OCI-LY1 (cell line): ENCODE measurements around the gene EEFSEC.

Source experiments
- H2AFZ ChIP-seq: fragments of 200-600 bp; sonication (generic), shearing (Covaris generic); 2 replicates; pipeline ENCODE4 v1.6.0; 2014; ENCODE audit warnings: antibody characterized with exemption, mild to moderate bottlenecking, low read length
- H3F3A ChIP-seq: fragments of 200-600 bp; sonication (generic), shearing (Covaris generic); 2 replicates; pipeline ENCODE4 v1.6.0; 2014; ENCODE audit warnings: mild to moderate bottlenecking, antibody characterized with exemption, low read length, moderate library complexity; ENCODE audit not compliant: insufficient read depth
- H3K27ac ChIP-seq: fragments of 200-600 bp; sonication (generic); 2 replicates; pipeline ENCODE4 v1.5.1; 2014; ENCODE audit warnings: low read length, mixed run types, mild to moderate bottlenecking, low read depth; ENCODE audit not compliant: poor library complexity, severe bottlenecking
- H3K27me3 ChIP-seq: fragments of 200-600 bp; sonication (generic); 2 replicates; pipeline ENCODE4 v1.6.0; 2014; ENCODE audit warnings: antibody characterized with exemption, mild to moderate bottlenecking, low read length, moderate library complexity; ENCODE audit not compliant: insufficient read depth
- H3K36me3 ChIP-seq: fragments of 200-600 bp; sonication (generic); 2 replicates; pipeline ENCODE4 v1.6.1; 2014; ENCODE audit warnings: mild to moderate bottlenecking, antibody characterized with exemption, low read length, moderate library complexity, mixed read lengths; ENCODE audit not compliant: insufficient read depth
- H3K4me1 ChIP-seq: fragments of 200-600 bp; sonication (generic); 2 replicates; pipeline ENCODE4 v1.5.1; 2014; ENCODE audit warnings: mild to moderate bottlenecking, low read length, moderate library complexity; ENCODE audit not compliant: insufficient read depth, severe bottlenecking
- H3K4me2 ChIP-seq: fragments of 200-600 bp; sonication (generic), shearing (Covaris generic); 2 replicates; pipeline ENCODE4 v1.6.1; 2014; ENCODE audit warnings: low read length
- H3K4me3 ChIP-seq: fragments of 200-600 bp; sonication (generic); 2 replicates; pipeline ENCODE4 v1.5.1; 2014; ENCODE audit warnings: low read length, low read depth, mild to moderate bottlenecking, mixed read lengths; ENCODE audit not compliant: poor library complexity, severe bottlenecking
- H3K79me2 ChIP-seq: fragments of 200-600 bp; shearing (Covaris generic); 2 replicates; pipeline ENCODE4 v1.6.1; 2016; ENCODE audit warnings: mixed run types, low read length, mixed read lengths; ENCODE audit not compliant: insufficient read depth
- H3K9ac ChIP-seq: fragments of 200-600 bp; sonication (generic), shearing (Covaris generic); 2 replicates; pipeline ENCODE4 v1.6.1; 2014; ENCODE audit warnings: mild to moderate bottlenecking, low read length, mixed read lengths
- H3K9me2 ChIP-seq: fragments of 200-600 bp; sonication (generic), shearing (Covaris generic); 2 replicates; pipeline ENCODE4 v1.6.1; 2014; ENCODE audit warnings: low read depth, mild to moderate bottlenecking, low read length, mixed read lengths
- H3K9me3 ChIP-seq: fragments of 200-600 bp; shearing (Covaris generic); 2 replicates; pipeline ENCODE4 v1.6.1; 2014; ENCODE audit warnings: low read length, mixed read lengths
- H4K20me1 ChIP-seq: fragments of 200-600 bp; sonication (generic), shearing (Covaris generic); 2 replicates; pipeline ENCODE4 v1.6.0; 2016; ENCODE audit warnings: mild to moderate bottlenecking, low read length; ENCODE audit not compliant: insufficient read depth
- EZH2 ChIP-seq: fragments of 200-600 bp; sonication (generic), shearing (Covaris generic); IDR thresholded peaks from 2 replicates; pipeline ENCODE4 v1.8.0; 2017; ENCODE audit warnings: borderline replicate concordance, mixed run types, mild to moderate bottlenecking, antibody characterized with exemption, low read length, moderate library complexity, mixed read lengths
- TF ChIP-seq, protein P1 (sequence below): fragments of 200-600 bp; sonication (generic), shearing (Covaris generic); IDR thresholded peaks from 2 replicates; pipeline ENCODE4 v1.5.1; 2017; ENCODE audit warnings: mild to moderate bottlenecking, antibody characterized with exemption, low read length, moderate library complexity, mixed read lengths

EEFSEC gene

GRCh38 chr3:128278130-128278529 is 124.8 kb downstream of the EEFSEC start:
- no peaks in the 10 kb centered on the region for H4K20me1 ChIP-seq
- H3K4me3 ChIP-seq = no peak overlapping the region
- TF ChIP-seq EZH2 = no peak
- TF ChIP-seq, protein P1, sequence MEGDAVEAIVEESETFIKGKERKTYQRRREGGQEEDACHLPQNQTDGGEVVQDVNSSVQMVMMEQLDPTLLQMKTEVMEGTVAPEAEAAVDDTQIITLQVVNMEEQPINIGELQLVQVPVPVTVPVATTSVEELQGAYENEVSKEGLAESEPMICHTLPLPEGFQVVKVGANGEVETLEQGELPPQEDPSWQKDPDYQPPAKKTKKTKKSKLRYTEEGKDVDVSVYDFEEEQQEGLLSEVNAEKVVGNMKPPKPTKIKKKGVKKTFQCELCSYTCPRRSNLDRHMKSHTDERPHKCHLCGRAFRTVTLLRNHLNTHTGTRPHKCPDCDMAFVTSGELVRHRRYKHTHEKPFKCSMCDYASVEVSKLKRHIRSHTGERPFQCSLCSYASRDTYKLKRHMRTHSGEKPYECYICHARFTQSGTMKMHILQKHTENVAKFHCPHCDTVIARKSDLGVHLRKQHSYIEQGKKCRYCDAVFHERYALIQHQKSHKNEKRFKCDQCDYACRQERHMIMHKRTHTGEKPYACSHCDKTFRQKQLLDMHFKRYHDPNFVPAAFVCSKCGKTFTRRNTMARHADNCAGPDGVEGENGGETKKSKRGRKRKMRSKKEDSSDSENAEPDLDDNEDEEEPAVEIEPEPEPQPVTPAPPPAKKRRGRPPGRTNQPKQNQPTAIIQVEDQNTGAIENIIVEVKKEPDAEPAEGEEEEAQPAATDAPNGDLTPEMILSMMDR = no peak
- no peaks in the 10 kb centered on the region for H3K79me2 ChIP-seq
- H3K4me2 ChIP-seq = no peak overlapping the region
- no peak overlapping the region for H3K9ac ChIP-seq
- no peaks in the 10 kb centered on the region for H3F3A ChIP-seq
- no peaks in the 10 kb centered on the region for H3K4me1 ChIP-seq
- no peaks in the 10 kb centered on the region for H3K27me3 ChIP-seq
- no peaks in the 10 kb centered on the region for H3K9me2 ChIP-seq
- no peaks in the 10 kb centered on the region for H3K9me3 ChIP-seq
- H3K36me3 ChIP-seq = no peaks in the 10 kb centered on the region; the same call in 1 of the 2 replicates
- H2AFZ ChIP-seq = no peak overlapping the region
- H3K27ac ChIP-seq = no peak overlapping the region

DNA sequence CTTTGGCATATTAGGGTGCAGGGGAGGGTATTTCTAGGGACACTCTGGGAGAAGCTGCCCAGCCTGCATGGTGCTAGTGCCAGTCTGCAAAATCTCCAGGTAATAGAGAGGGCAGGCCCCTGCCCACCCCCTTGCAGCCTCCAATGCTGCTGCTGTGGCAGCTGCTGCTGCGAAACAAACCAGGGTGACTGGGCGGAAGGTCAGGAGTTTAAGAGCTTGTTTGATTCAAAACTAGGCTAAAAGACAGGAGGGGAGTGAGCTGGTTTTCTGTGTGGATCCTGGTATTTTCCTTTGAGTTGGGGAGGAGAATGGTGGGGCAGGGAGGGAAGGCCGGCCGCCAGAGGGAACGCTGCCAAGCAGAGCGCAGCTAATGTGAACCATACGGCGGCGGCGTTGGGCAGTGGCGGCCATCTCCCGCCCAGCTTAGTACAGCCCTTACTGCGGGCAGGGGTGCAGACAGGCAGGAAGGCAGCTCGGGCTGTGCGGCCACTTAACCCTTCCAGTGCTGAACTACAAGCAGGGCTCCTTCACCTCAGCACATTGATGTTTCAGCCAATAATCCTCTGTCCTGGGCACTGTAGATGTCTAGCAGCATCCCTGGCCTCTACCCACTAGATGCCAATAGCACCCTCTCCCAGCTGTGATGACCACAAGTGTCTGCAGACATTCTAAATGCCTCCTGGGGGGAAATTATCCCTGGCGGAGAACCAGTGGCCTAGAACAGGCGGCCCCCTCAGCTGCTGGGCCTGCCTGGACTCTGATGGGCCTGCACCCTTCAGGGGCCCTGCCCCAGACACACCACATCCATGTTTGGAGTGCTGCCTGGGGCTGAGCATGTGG is 125.7 kb downstream of the EEFSEC start:
- Histone ChIP-seq H2AFZ (no peak overlapping the region), H3K4me1 (no peaks in the 10 kb centered on the region)

DNA sequence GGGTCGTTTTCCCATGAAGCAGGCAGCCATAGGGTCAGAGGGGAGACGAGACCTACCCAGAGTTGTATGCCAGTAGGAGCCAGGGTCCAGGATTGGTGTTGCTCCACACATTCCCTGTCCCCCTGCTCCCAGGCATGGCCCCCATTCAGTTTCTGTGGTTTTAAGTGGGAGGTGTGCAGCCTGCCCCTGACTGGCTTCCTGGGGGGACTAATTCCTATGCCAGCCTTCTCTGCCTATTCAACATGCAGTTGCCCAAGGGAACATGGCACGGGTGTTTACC is 126.3 kb downstream of the EEFSEC start:
- Histone ChIP-seq H3K4me3 (no peak overlapping the region), H3K79me2 (no peaks in the 10 kb centered on the region), H3K4me1 (no peaks in the 10 kb centered on the region), H2AFZ (no peak overlapping the region), H3K9me3 (no peaks in the 10 kb centered on the region), H3F3A (no peaks in the 10 kb centered on the region), H3K4me2 (no peak overlapping the region), H3K27ac (no peak overlapping the region), H3K27me3 (no peaks in the 10 kb centered on the region), H3K36me3 (no peaks in the 10 kb centered on the region; the same call in 1 of the 2 replicates), H4K20me1 (no peaks in the 10 kb centered on the region), H3K9ac (no peak overlapping the region), H3K9me2 (no peaks in the 10 kb centered on the region)
- TF ChIP-seq, protein P1 = no peak
- no peak for TF ChIP-seq EZH2

More for the DNA sequence above, 125.7 kb downstream of the EEFSEC start:
- H4K20me1 ChIP-seq = no peaks in the 10 kb centered on the region
- no peaks in the 10 kb centered on the region for H3K9me3 ChIP-seq
- H3K9ac ChIP-seq = no peak overlapping the region
- no peaks in the 10 kb centered on the region; the same call in 1 of the 2 replicates for H3K36me3 ChIP-seq
- H3K9me2 ChIP-seq = no peaks in the 10 kb centered on the region
- H3F3A ChIP-seq = no peaks in the 10 kb centered on the region
- TF ChIP-seq, protein P1 = no peak
- TF ChIP-seq EZH2 = no peak
- H3K4me3 ChIP-seq = no peak overlapping the region
- no peaks in the 10 kb centered on the region for H3K27me3 ChIP-seq
- no peak overlapping the region for H3K4me2 ChIP-seq
- H3K79me2 ChIP-seq = no peaks in the 10 kb centered on the region
- no peak overlapping the region for H3K27ac ChIP-seq
